ENCODE results near the gene UBE2QL1.

DNA sequence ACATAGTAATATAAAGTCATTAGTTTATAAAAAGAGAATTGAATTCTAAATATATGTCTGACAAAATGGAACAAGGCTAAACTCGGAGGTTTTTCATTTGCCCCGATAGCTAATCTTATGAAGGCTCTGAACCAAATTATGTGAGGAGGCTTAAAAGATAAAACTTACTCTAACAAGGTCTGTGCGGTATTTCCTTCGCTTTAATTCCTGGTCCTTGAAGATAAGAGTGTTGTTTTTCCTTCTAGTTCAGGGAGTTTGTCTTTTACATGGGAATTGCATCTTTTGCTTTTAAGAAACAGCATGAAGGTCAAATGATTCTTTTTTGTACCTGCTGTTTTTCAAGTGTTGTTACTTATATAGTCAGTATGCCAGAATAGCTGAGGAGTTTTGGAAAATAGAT is 68.2 kb downstream of the UBE2QL1 start:
- TF ChIP-seq, protein P1, sequence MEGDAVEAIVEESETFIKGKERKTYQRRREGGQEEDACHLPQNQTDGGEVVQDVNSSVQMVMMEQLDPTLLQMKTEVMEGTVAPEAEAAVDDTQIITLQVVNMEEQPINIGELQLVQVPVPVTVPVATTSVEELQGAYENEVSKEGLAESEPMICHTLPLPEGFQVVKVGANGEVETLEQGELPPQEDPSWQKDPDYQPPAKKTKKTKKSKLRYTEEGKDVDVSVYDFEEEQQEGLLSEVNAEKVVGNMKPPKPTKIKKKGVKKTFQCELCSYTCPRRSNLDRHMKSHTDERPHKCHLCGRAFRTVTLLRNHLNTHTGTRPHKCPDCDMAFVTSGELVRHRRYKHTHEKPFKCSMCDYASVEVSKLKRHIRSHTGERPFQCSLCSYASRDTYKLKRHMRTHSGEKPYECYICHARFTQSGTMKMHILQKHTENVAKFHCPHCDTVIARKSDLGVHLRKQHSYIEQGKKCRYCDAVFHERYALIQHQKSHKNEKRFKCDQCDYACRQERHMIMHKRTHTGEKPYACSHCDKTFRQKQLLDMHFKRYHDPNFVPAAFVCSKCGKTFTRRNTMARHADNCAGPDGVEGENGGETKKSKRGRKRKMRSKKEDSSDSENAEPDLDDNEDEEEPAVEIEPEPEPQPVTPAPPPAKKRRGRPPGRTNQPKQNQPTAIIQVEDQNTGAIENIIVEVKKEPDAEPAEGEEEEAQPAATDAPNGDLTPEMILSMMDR (IDR thresholded peaks at IDR 0.05): no peak
- TF ChIP-seq POLR2A (IDR thresholded peaks at IDR 0.05): no peak
